OCI-LY3 (cell line): ENCODE measurements around the gene CDO1.
"Not testable (repeated sequence)": the region's sequence is repeated elsewhere in the genome, so short reads cannot be mapped to it uniquely, and the experiment has no call there.

Experiments
- H2AFZ ChIP-seq: fragments of 200-600, 300-600 bp; shearing (Covaris generic); 2 replicates; pipeline ENCODE4 v1.6.0; 2014; ENCODE audit warnings: antibody characterized with exemption, low read depth, low read length
- H3K27ac ChIP-seq: fragments of 200-600, 300-600 bp; sonication (generic); 2 replicates; pipeline ENCODE4 v1.5.1; 2014; ENCODE audit warnings: mild to moderate bottlenecking, low read length, moderate library complexity, mixed read lengths
- H3K27me3 ChIP-seq: fragments of 200-600, 300-600 bp; sonication (generic); 2 replicates; pipeline ENCODE4 v1.6.1; 2014; ENCODE audit warnings: low read depth, low read length, mixed read lengths
- H3K36me3 ChIP-seq: fragments of 200-600, 300-600 bp; sonication (generic); replicated peaks from 2 replicates; pipeline ENCODE3; 2014; ENCODE audit warnings: low read depth, low read length, mixed read lengths
- H3K4me1 ChIP-seq: fragments of 300-600, 200-600 bp; sonication (generic); 2 replicates; pipeline ENCODE4 v1.6.1; 2014; ENCODE audit warnings: low read length, mixed read lengths
- H3K4me2 ChIP-seq: fragments of 200-600, 300-600 bp; sonication (generic); 2 replicates; pipeline ENCODE4 v1.6.1; 2014; ENCODE audit warnings: low read length, mixed read lengths
- H3K4me3 ChIP-seq: fragments of 300-600, 200-600 bp; sonication (generic); 2 replicates; pipeline ENCODE4 v1.5.1; 2014; ENCODE audit warnings: antibody characterized with exemption, mild to moderate bottlenecking, low read length, moderate library complexity
- H3K79me2 ChIP-seq: fragments of 300-600, 200-600 bp; shearing (Covaris generic); 2 replicates; pipeline ENCODE4 v1.6.1; 2014; ENCODE audit warnings: mild to moderate bottlenecking, low read length, mixed read lengths
- H3K9ac ChIP-seq: fragments of 300-600, 200-600 bp; shearing (Covaris generic); 2 replicates; pipeline ENCODE4 v1.6.0; 2014; ENCODE audit warnings: mild to moderate bottlenecking, low read length, moderate library complexity
- H3K9me3 ChIP-seq: fragments of 200-600, 300-600 bp; shearing (Covaris generic); 2 replicates; pipeline ENCODE4 v1.6.1; 2014; ENCODE audit warnings: low read length, mixed read lengths; ENCODE audit not compliant: insufficient read depth
- H4K20me1 ChIP-seq: fragments of 200-600, 300-600 bp; sonication (generic); 2 replicates; pipeline ENCODE4 v1.6.1; 2016; ENCODE audit warnings: low read length, mixed read lengths; ENCODE audit not compliant: insufficient read depth
- EZH2phosphoT487 ChIP-seq: fragments of 200-600 bp; shearing (Covaris generic); IDR thresholded peaks from 2 replicates; pipeline ENCODE4 v1.6.1; 2018; ENCODE audit warnings: antibody characterized with exemption, mixed run types, low read depth
- TF ChIP-seq, protein P1 (sequence below): fragments of 200-600, 300-600 bp; sonication (generic); IDR thresholded peaks from 2 replicates; pipeline ENCODE4 v1.5.1; 2014; ENCODE audit warnings: antibody characterized with exemption, low read length, low read depth

Gene CDO1

DNA sequence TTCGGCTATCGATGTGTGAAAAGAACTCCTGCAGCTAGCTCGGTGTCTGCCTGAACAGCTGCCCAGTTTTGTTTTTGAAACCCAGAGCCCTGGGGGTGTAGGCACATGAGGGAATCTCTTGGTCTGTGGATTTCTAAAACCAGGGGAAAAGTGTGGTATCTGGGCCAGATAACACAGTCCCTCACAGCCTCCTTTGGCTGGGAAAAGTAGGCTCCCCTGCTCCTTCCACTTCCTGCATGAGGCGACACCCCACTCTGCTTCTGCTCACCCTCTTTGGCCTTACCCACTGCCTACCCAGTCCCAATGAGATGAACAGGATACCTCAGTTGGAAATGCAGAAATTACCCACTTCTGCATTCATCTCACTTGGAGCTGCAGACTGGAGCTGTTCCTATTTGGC, 9.5 kb upstream of the CDO1 start:
- Histone ChIP-seq H3K4me2 (no peak overlapping the region), H3K27me3 (no peaks in the 10 kb centered on the region), H3K79me2 (no peaks in the 10 kb centered on the region), H3K36me3 (peaks cover 17% of the 10 kb centered on the region), H2AFZ (no peak overlapping the region), H3K9ac (no peak overlapping the region), H3K27ac (no peak overlapping the region), H4K20me1 (no peaks in the 10 kb centered on the region), H3K4me3 (no peak overlapping the region), H3K4me1 (peaks cover 2% of the 10 kb centered on the region; the same call in 1 of the 2 replicates), H3K9me3 (no peaks in the 10 kb centered on the region)
- TF ChIP-seq EZH2phosphoT487: no peak
- TF ChIP-seq, protein P1, sequence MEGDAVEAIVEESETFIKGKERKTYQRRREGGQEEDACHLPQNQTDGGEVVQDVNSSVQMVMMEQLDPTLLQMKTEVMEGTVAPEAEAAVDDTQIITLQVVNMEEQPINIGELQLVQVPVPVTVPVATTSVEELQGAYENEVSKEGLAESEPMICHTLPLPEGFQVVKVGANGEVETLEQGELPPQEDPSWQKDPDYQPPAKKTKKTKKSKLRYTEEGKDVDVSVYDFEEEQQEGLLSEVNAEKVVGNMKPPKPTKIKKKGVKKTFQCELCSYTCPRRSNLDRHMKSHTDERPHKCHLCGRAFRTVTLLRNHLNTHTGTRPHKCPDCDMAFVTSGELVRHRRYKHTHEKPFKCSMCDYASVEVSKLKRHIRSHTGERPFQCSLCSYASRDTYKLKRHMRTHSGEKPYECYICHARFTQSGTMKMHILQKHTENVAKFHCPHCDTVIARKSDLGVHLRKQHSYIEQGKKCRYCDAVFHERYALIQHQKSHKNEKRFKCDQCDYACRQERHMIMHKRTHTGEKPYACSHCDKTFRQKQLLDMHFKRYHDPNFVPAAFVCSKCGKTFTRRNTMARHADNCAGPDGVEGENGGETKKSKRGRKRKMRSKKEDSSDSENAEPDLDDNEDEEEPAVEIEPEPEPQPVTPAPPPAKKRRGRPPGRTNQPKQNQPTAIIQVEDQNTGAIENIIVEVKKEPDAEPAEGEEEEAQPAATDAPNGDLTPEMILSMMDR: no peak

DNA sequence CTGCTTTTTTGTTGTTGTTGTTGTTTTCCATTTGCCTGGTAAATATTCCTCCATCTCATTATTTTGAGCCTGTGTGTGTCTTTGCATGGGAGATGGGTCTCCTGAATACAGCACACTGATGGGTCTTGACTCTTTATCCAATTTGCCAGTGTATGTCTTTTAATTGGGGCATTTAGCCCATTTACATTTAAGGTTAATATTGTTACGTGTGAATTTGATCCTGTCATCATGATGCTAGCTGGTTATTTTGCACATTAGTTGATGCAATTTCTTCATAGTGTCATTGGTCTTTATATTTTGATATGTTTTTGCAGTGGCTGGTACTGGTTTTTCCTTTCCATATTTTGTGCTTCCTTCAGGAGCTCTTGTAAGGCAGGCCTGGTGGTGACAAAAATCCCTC, 8.5 kb upstream of the CDO1 start:
- not testable (repeated sequence) for H3K4me1 ChIP-seq, H3K4me2 ChIP-seq, H3K79me2 ChIP-seq, H3K27me3 ChIP-seq, H2AFZ ChIP-seq, H3K4me3 ChIP-seq, H3K9ac ChIP-seq, H3K27ac ChIP-seq, H4K20me1 ChIP-seq, H3K9me3 ChIP-seq
- H3K36me3 ChIP-seq: peaks cover 17% of the 10 kb centered on the region

DNA sequence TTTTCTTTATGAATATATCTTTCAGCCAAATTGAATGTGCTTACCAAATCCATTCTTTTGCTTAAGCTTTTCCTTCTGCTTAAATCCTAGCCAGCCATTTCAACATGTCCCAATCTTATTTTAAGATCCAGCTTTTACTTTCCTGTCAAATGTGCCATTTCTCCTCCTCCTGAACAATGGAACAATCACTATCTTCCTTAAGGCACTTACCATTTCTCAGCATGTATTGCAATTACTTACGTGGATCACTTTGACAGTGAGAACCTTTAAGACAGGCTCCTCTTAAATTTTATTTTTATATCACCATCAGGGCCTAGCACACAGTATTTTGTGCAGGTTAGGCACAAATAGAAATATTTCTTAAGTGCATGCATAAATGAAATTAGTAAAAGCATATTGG, 4.4 kb upstream of the CDO1 start:
- no peaks in the 10 kb centered on the region for H4K20me1 ChIP-seq
- H3K4me3 ChIP-seq: no peak overlapping the region
- no peak overlapping the region for H2AFZ ChIP-seq
- H3K27ac ChIP-seq: no peak overlapping the region
- no peak for TF ChIP-seq EZH2phosphoT487
- TF ChIP-seq, protein P1: no peak
- no peaks in the 10 kb centered on the region for H3K79me2 ChIP-seq
- no peaks in the 10 kb centered on the region for H3K9me3 ChIP-seq
- H3K4me2 ChIP-seq: no peak overlapping the region
- no peak overlapping the region for H3K9ac ChIP-seq
- H3K4me1 ChIP-seq: no peaks in the 10 kb centered on the region
- H3K27me3 ChIP-seq: no peaks in the 10 kb centered on the region
- H3K36me3 ChIP-seq: no peaks in the 10 kb centered on the region

DNA sequence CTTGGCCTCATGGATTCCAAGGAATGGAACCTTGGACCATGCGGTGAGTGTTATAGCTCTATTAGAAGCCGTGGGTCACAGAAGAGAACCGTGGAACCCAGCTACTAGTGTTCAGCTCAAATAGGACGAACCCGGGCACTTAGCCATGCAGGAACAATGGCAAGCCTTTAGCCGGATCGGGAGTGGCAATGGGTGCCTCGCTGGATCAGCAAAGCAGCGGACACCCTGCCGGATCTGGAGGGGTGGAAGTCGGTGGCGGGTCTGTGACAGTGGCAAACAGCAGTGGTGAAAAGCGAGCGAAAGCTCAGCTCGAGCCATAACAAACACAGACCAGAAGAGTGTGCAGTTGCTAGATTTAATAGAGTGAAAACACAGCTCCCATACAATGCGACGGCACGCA, 2.4 kb upstream of the CDO1 start:
- no peak overlapping the region for H3K9ac ChIP-seq
- TF ChIP-seq EZH2phosphoT487: no peak
- TF ChIP-seq, protein P1: no peak
- H3K4me1 ChIP-seq: no peaks in the 10 kb centered on the region
- no peaks in the 10 kb centered on the region for H3K36me3 ChIP-seq
- no peak overlapping the region for H3K4me3 ChIP-seq
- no peaks in the 10 kb centered on the region for H4K20me1 ChIP-seq
- no peak overlapping the region for H3K4me2 ChIP-seq
- H3K27ac ChIP-seq: no peak overlapping the region
- no peak overlapping the region for H2AFZ ChIP-seq
- H3K9me3 ChIP-seq: no peaks in the 10 kb centered on the region
- peaks cover 3% of the 10 kb centered on the region; the same call in 1 of the 2 replicates for H3K27me3 ChIP-seq
- no peaks in the 10 kb centered on the region for H3K79me2 ChIP-seq

DNA sequence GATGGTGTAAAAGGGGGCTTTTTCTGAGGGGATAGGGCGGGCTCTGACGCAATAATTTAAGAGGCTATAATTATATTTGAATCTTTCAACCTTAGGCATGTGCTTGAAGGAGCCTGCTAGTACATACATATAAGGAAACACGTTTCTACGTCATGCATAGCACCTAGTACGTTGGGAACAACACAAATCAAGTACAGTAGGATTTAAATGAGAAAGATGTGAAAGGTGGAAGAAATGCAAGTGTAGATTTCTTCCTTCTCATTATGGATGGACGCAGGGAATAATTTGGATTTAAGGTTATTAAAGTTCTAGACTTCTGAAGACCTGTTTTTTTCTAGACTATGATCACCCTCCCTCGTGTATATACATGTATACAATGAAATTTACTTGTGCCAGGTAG, 927 bp upstream of the CDO1 start:
- no peak overlapping the region for H3K4me3 ChIP-seq
- no peaks in the 10 kb centered on the region for H3K36me3 ChIP-seq
- TF ChIP-seq EZH2phosphoT487: no peak
- TF ChIP-seq, protein P1: no peak
- H3K4me2 ChIP-seq: no peak overlapping the region
- H3K79me2 ChIP-seq: no peaks in the 10 kb centered on the region
- H3K27ac ChIP-seq: no peak overlapping the region
- no peak overlapping the region for H2AFZ ChIP-seq
- H3K9ac ChIP-seq: no peak overlapping the region
- H3K4me1 ChIP-seq: no peaks in the 10 kb centered on the region
- H4K20me1 ChIP-seq: no peaks in the 10 kb centered on the region
- no peaks in the 10 kb centered on the region for H3K9me3 ChIP-seq
- H3K27me3 ChIP-seq: peaks cover 10% of the 10 kb centered on the region; the same call in 1 of the 2 replicates
